OCI-LY7 (cell line): ENCODE data around the gene TTC28. TPM values are rescaled to one million over a fixed set of nuclear protein-coding genes. Genes with fewer than 3 reads are reported as not detected.

Experiments
- BruUV-seq: library from RNA; stranded (reverse); fragments of 400-500 nt; replicated peaks from 2 replicates; lab custom pipeline; 2021; lab: Mats Ljungman, UMichigan
- CTCF ChIA-PET: fragments of 300-600 bp; sonication (Branson Sonifier 250); formaldehyde crosslinking; loops from one replicate; lab custom pipeline; 2022; ENCODE audit warnings: antibody characterized with exemption; ENCODE audit not compliant: unreplicated experiment; lab: Charles Lee
- POLR2A ChIA-PET: fragments of 300-600 bp; sonication (Branson Sonifier 250); formaldehyde crosslinking; loops from one replicate; lab custom pipeline; 2022; ENCODE audit warnings: antibody characterized with exemption; lab: Charles Lee
- DNase-seq: peaks from one replicate; pipeline ENCODE4 v3.0.0-alpha.2; 2015; ENCODE audit warnings: low spot score
- H2AFZ ChIP-seq: fragments of 200-600 bp; sonication (generic), shearing (Covaris generic); 2 replicates; pipeline ENCODE4 v1.6.1; 2014; ENCODE audit warnings: mild to moderate bottlenecking, antibody characterized with exemption, low read length, moderate library complexity
- H3K27ac ChIP-seq: fragments of 200-600 bp; sonication (generic); 2 replicates; pipeline ENCODE4 v1.5.1; 2014; ENCODE audit warnings: mixed run types, low read depth, mild to moderate bottlenecking, moderate library complexity, low read length, inconsistent platforms; ENCODE audit not compliant: poor library complexity, severe bottlenecking
- H3K36me3 ChIP-seq: fragments of 200-600 bp; sonication (generic); 2 replicates; pipeline ENCODE4 v1.6.1; 2014; ENCODE audit warnings: mild to moderate bottlenecking, antibody characterized with exemption, low read length, moderate library complexity, mixed read lengths; ENCODE audit not compliant: insufficient read depth
- H3K4me1 ChIP-seq: fragments of 200-600 bp; sonication (generic); 2 replicates; pipeline ENCODE4 v1.5.1; 2014; ENCODE audit warnings: mild to moderate bottlenecking, low read length; ENCODE audit not compliant: insufficient read depth, poor library complexity, severe bottlenecking
- H3K4me2 ChIP-seq: fragments of 200-600 bp; sonication (generic); 2 replicates; pipeline ENCODE4 v1.6.1; 2014; ENCODE audit warnings: mild to moderate bottlenecking, low read length
- H3K4me3 ChIP-seq: fragments of 200-600 bp; sonication (generic); 2 replicates; pipeline ENCODE4 v1.5.1; 2014; ENCODE audit warnings: mild to moderate bottlenecking, low read depth, low read length; ENCODE audit not compliant: poor library complexity, severe bottlenecking
- H3K79me2 ChIP-seq: fragments of 200-600 bp; sonication (generic); 2 replicates; pipeline ENCODE4 v1.6.1; 2016; ENCODE audit warnings: low read depth, mild to moderate bottlenecking, low read length, moderate library complexity, mixed read lengths; ENCODE audit not compliant: insufficient read depth
- H3K9me2 ChIP-seq: fragments of 200-600 bp; sonication (generic); 2 replicates; pipeline ENCODE4 v1.6.1; 2016; ENCODE audit warnings: mild to moderate bottlenecking, low read length, mixed read lengths; ENCODE audit not compliant: insufficient read depth
- H3K9me3 ChIP-seq: fragments of 200-600 bp; sonication (generic); 2 replicates; pipeline ENCODE4 v1.6.1; 2014; ENCODE audit warnings: mild to moderate bottlenecking, mixed run types, low read length, mixed read lengths
- H4K20me1 ChIP-seq: fragments of 200-600 bp; sonication (generic); 2 replicates; pipeline ENCODE4 v1.6.1; 2014; ENCODE audit warnings: mild to moderate bottlenecking, antibody characterized with exemption, low read length, moderate library complexity, mixed read lengths; ENCODE audit not compliant: insufficient read depth
- CTCF ChIP-seq: fragments of 200-600 bp; sonication (generic); conservative IDR thresholded peaks from 2 replicates; pipeline ENCODE4 v1.5.1; 2014; ENCODE audit warnings: mild to moderate bottlenecking, antibody characterized with exemption, low read length, moderate library complexity, mixed read lengths
- EZH2phosphoT487 ChIP-seq: fragments of 200-600 bp; sonication (generic); IDR thresholded peaks from 2 replicates; pipeline ENCODE4 v1.6.1; 2018; ENCODE audit warnings: low read depth, borderline replicate concordance, mild to moderate bottlenecking, mixed run types, antibody characterized with exemption, low read length, moderate library complexity, mixed read lengths
- intact Hi-C: fragments of 100-400 bp; cut with micrococcal nuclease; formaldehyde crosslinking; loops from one replicate; pipeline ENCODE4 v1.10.0; 2022; ENCODE audit not compliant: unreplicated experiment
- total RNA-seq, 2 experiments: library from RNA; depleted of rRNA in 1 of 2; stranded (reverse); fragments of >200 nt in 1 of 2; shearing (Covaris generic) in 1 of 2; gene quantifications; 2 replicates each; pipeline ENCODE4 v1.2.3, GENCODE V29; 2014 to 2022

Gene TTC28
- total RNA-seq, 2 experiments from 2014 or later = under 0.01 to 0.55 TPM

DNA sequence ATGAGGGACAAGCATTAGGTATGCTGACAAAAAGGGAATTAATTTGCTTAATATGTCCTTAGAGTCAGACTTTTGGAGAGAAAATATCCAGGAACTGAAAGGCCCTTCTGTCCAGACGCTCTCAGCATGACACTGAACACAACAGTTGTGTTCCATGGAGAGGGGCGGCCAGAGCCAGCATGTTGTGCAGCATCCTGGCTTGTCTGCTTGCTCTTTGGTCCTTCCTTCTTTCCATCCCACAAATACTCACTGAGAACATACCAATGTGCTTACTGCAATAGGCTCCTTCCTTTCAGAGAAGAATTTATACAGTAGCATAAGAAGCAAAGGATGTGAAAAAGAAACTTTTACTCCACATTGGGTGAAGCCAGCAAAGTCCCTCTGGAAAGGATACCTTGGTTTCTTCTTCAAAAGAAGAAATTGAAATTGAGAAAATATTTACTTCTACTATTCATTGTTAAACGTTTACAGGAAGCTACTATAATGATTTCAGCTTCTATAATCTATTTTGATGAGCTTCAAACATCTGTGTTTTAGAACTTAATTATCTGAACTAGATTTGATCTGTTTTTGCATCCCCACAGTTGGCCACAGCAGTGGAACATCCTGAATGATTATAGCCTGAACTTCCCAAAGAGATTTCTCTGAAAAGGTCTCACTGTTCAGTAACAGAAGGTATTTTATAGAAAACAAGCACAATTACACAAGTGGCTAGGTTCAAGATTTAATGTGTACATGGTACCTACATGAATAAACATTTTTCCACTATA is 456.5 kb downstream of the TTC28 start:
- Histone ChIP-seq H3K4me1 (no peaks in the 10 kb centered on the region), H3K79me2 (no peaks in the 10 kb centered on the region), H3K4me3 (no peak overlapping the region), H3K27ac (no peak overlapping the region), H3K36me3 (no peaks in the 10 kb centered on the region), H3K4me2 (no peak overlapping the region), H2AFZ (no peak overlapping the region), H4K20me1 (no peaks in the 10 kb centered on the region), H3K9me2 (no peaks in the 10 kb centered on the region), H3K9me3 (no peaks in the 10 kb centered on the region)
- intact Hi-C loops = no loop called here
- no peak for DNase-seq
- TF ChIP-seq EZH2phosphoT487 (no peak), CTCF (no peak)
- ChIA-PET POLR2A (no interaction called here), CTCF (no interaction called here)
- BruUV-seq = no TSS peak

GRCh38 chr22:28222571-28222970 is 457.1 kb downstream of the TTC28 start:
- H3K9me3 ChIP-seq = no peaks in the 10 kb centered on the region
- CTCF ChIA-PET = no interaction called here
- H2AFZ ChIP-seq = no peak overlapping the region
- no peaks in the 10 kb centered on the region for H4K20me1 ChIP-seq
- TF ChIP-seq EZH2phosphoT487 (no peak), CTCF (no peak)
- no peak overlapping the region for H3K4me3 ChIP-seq
- no peak for DNase-seq
- H3K4me2 ChIP-seq = no peak overlapping the region
- no peak overlapping the region for H3K27ac ChIP-seq
- H3K9me2 ChIP-seq = no peaks in the 10 kb centered on the region
- intact Hi-C loops = no loop called here
- POLR2A ChIA-PET = no interaction called here
- no peaks in the 10 kb centered on the region for H3K79me2 ChIP-seq
- H3K4me1 ChIP-seq = no peaks in the 10 kb centered on the region
- no peaks in the 10 kb centered on the region for H3K36me3 ChIP-seq
- BruUV-seq = no TSS peak

DNA sequence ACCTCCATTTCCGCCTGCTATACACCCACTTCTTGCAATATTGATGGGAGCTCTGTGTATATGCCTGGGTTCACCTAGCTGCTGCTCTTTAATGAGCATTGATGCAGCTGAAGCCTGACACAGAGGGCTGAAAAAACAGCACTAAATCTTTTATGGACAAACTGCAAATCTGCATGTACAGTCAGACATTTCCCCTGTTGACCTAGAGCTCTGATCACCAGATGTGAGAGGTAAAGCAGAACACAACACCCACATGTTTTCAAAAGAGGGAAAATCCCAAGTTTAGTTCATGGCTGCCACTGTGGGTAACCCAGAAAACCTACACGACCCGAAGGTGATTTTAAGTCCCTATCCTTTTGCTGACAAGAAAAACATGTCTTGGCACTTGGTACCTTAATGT is 457.6 kb downstream of the TTC28 start:
- no TSS peak for BruUV-seq
- Histone ChIP-seq H3K4me1 (no peaks in the 10 kb centered on the region), H3K27ac (no peak overlapping the region), H3K9me2 (no peaks in the 10 kb centered on the region), H4K20me1 (no peaks in the 10 kb centered on the region), H3K36me3 (no peaks in the 10 kb centered on the region), H3K4me3 (no peak overlapping the region), H3K79me2 (no peaks in the 10 kb centered on the region), H2AFZ (no peak overlapping the region), H3K9me3 (no peaks in the 10 kb centered on the region), H3K4me2 (no peak overlapping the region)
- DNase-seq = no peak
- intact Hi-C loops = no loop called here
- ChIA-PET POLR2A (interaction anchor here (0.7 kb wide), 1 partner anchor 849 kb away, joined by 3 read pairs; no protein-coding TSS in a partner anchor), CTCF (no interaction called here)
- TF ChIP-seq EZH2phosphoT487 = no peak
- no peak for TF ChIP-seq CTCF
